Aorta (tissue), 5 donors: ENCODE results near the gene S100A2. TPM values are rescaled to one million over a fixed set of nuclear protein-coding genes. Genes with fewer than 3 reads are reported as not detected.
"Not testable (repeated sequence)": the region's sequence is repeated elsewhere in the genome, so short reads cannot be mapped to it uniquely, and the experiment has no call there.

Source experiments
- ATAC-seq: fragments of 200-7000 bp; cut with Tn5 transposase; one replicate; pipeline ENCODE4 v1.9.1; 2022; ENCODE audit warnings: moderate library complexity; ENCODE audit not compliant: low FRiP score
- DNase-seq, 2 donors: peaks; one replicate each; pipeline ENCODE4 v3.0.0-alpha.2; 2020
- H3K27ac ChIP-seq, 2 donors: one replicate each; pipeline ENCODE4 v1.5.1; 2013; ENCODE audit warnings: low read length in 2 of 2, mild to moderate bottlenecking in 2 of 2, moderate library complexity in 2 of 2, control low read depth in 1 of 2, inconsistent platforms in 1 of 2, low read depth in 1 of 2
- H3K27me3 ChIP-seq, 2 donors: one replicate each; pipeline ENCODE4 v1.6.1; 2013; ENCODE audit warnings: control low read depth in 1 of 2, low read length in 1 of 2, mild to moderate bottlenecking in 1 of 2, moderate library complexity in 1 of 2; ENCODE audit not compliant: insufficient read depth in 2 of 2, control insufficient read depth in 1 of 2
- H3K36me3 ChIP-seq, 2 donors: one replicate each; pipeline ENCODE4 v1.6.1; 2013; ENCODE audit warnings: control low read depth in 1 of 2, low read length in 1 of 2, mild to moderate bottlenecking in 1 of 2; ENCODE audit not compliant: insufficient read depth in 2 of 2, control insufficient read depth in 1 of 2
- H3K4me1 ChIP-seq, 2 donors: one replicate each; pipeline ENCODE4 v1.6.1; 2013; ENCODE audit warnings: low read length in 2 of 2, control low read depth in 1 of 2, mild to moderate bottlenecking in 1 of 2, moderate library complexity in 1 of 2; ENCODE audit not compliant: insufficient read depth in 2 of 2, control insufficient read depth in 1 of 2
- H3K4me3 ChIP-seq, 2 donors: one replicate each; pipeline ENCODE4 v1.5.1; 2013; ENCODE audit warnings: low read length in 2 of 2, control low read depth in 1 of 2, mild to moderate bottlenecking in 1 of 2
- H3K9me3 ChIP-seq: one replicate; pipeline ENCODE4 v1.6.1; 2013; ENCODE audit warnings: mild to moderate bottlenecking, low read length; ENCODE audit not compliant: control insufficient read depth
- WGBS, 2 donors: extraction: QIAGEN DNeasy Blood & Tissue Kit; methylation state at CpG; one replicate each; pipeline ENCODE4 v1.1.7; 2013; 5-methylcytosine and 5-hydroxymethylcytosine counted together
- intact Hi-C, 2 donors: fragments of 100-400 bp; cut with DNase I; formaldehyde crosslinking; loops; one replicate each; pipeline versions ENCODE4 v1.14.2 to v1.15.0; 2022
- polyA plus RNA-seq, 2 donors: library from polyadenylated mRNA; stranded (reverse); fragments of 200-250 nt; gene quantifications; one replicate each; pipeline ENCODE4 v1.2.3, GENCODE V29; 2013
- total RNA-seq, 2 donors: library from RNA; stranded (reverse); fragmentation: NEBNext Ultra II Directional; extraction: Animal tissue kit (Norgen Biotek cat#: 25700); gene quantifications; one replicate each; pipeline ENCODE4 v1.2.1, GENCODE V29; 2021
- donor health status: healthy with polysubstance abuse.
- donor health status: Bipolar disorder and iron deficiency.
- donor health status: DM: no; HTN: no; CAD: no.
- donor health status: DM: no; HTN: no; CAD: no.
- donor health status: DM: yes; HTN: yes; CAD: no.

The S100A2 gene
- total and polyA plus RNA-seq, 4 donors = 1.8 to 6.4 (median 2.0) TPM

GRCh38 chr1:153602749-153603148 lies 37.1 kb upstream of the S100A2 start:
- DNase-seq (no peak), ATAC-seq (no peak)
- 93 to 94% methylated on average over 6 of the region's 6 CpGs for WGBS, 2 donors
- H3K4me1 ChIP-seq = no peaks in the 10 kb centered on the region
- H3K4me3 ChIP-seq = no peak overlapping the region
- H3K27me3 ChIP-seq = no peaks in the 10 kb centered on the region
- H3K36me3 ChIP-seq = peaks cover 0 to 3% of the 10 kb centered on the region in 2 donors
- intact Hi-C loops = no loop called here
- no peak overlapping the region for H3K27ac ChIP-seq
- H3K9me3 ChIP-seq = no peaks in the 10 kb centered on the region

- Histone ChIP-seq H3K4me3 (no peak overlapping the region), H3K27ac (no peak overlapping the region), H3K27me3 (no peaks in the 10 kb centered on the region), H3K9me3 (no peaks in the 10 kb centered on the region), H3K36me3 (peaks cover 0 to 2% of the 10 kb centered on the region in 2 donors), H3K4me1 (no peaks in the 10 kb centered on the region)
- WGBS, 2 donors = 78 to 81% methylated on average over 7 of the region's 7 CpGs
- intact Hi-C loops = no loop called here
- ATAC-seq = no peak
- DNase-seq = no peak
Measured at GRCh38 chr1:153599847-153600246, 34.2 kb upstream of the S100A2 start.

- H3K27me3 ChIP-seq = no peaks in the 10 kb centered on the region
- no peaks in the 10 kb centered on the region for H3K4me1 ChIP-seq
- peaks cover 0 to 4% of the 10 kb centered on the region in 2 donors for H3K36me3 ChIP-seq
- WGBS, 2 donors = 84 to 86% methylated on average over 7 of the region's 7 CpGs
- no peak overlapping the region for H3K27ac ChIP-seq
- intact Hi-C loops = no loop called here
- ATAC-seq = no peak
- DNase-seq = no peak
- H3K9me3 ChIP-seq = no peaks in the 10 kb centered on the region
- no peak overlapping the region for H3K4me3 ChIP-seq
Measured at GRCh38 chr1:153598309-153599172, 32.9 kb upstream of the S100A2 start.

- Histone ChIP-seq H3K27ac (no peak overlapping the region), H3K9me3 (no peaks in the 10 kb centered on the region), H3K4me1 (no peaks in the 10 kb centered on the region), H3K36me3 (peaks cover 0 to 2% of the 10 kb centered on the region in 2 donors), H3K27me3 (no peaks in the 10 kb centered on the region), H3K4me3 (no peak overlapping the region)
- intact Hi-C loops = no loop called here
- no peak for DNase-seq
- 92 to 93% methylated on average over 6 of the region's 6 CpGs for WGBS, 2 donors
- no peak for ATAC-seq
Measured at GRCh38 chr1:153597206-153597605, 31.6 kb upstream of the S100A2 start.

GRCh38 chr1:153592748-153593147 lies 27.1 kb upstream of the S100A2 start:
- intact Hi-C loops = no loop called here
- H3K9me3 ChIP-seq = no peaks in the 10 kb centered on the region
- 27 to 39% methylated on average over 4 of the region's 4 CpGs for WGBS, 2 donors
- H3K27ac ChIP-seq = no peak overlapping the region
- H3K36me3 ChIP-seq = peaks cover 0 to 2% of the 10 kb centered on the region in 2 donors
- no peak for DNase-seq
- no peaks in the 10 kb centered on the region for H3K27me3 ChIP-seq
- no peak for ATAC-seq
- H3K4me3 ChIP-seq = no peak overlapping the region
- H3K4me1 ChIP-seq = no peaks in the 10 kb centered on the region

GRCh38 chr1:153588482-153588881 lies 22.8 kb upstream of the S100A2 start:
- DNase-seq = no peak
- intact Hi-C loops = no loop called here

GRCh38 chr1:153588033-153588432 lies 22.4 kb upstream of the S100A2 start:
- H3K27ac ChIP-seq, H3K9me3 ChIP-seq, H3K4me3 ChIP-seq, H3K27me3 ChIP-seq, intact Hi-C loops, ATAC-seq, H3K36me3 ChIP-seq, DNase-seq, H3K4me1 ChIP-seq: not testable (repeated sequence)
- 94 to 97% methylated on average over 10 of the region's 10 CpGs for WGBS, 2 donors

More at GRCh38 chr1:153588482-153588881, 22.8 kb upstream of the S100A2 start:
- ATAC-seq = no peak
- H3K9me3 ChIP-seq = no peaks in the 10 kb centered on the region
- H3K27me3 ChIP-seq = no peaks in the 10 kb centered on the region
- H3K27ac ChIP-seq = no peak overlapping the region
- no peak overlapping the region for H3K4me3 ChIP-seq
- WGBS, 2 donors = 89 to 93% methylated on average over 2 of the region's 2 CpGs
- H3K36me3 ChIP-seq = no peaks in the 10 kb centered on the region
- no peaks in the 10 kb centered on the region for H3K4me1 ChIP-seq

GRCh38 chr1:153587314-153587713 lies 21.7 kb upstream of the S100A2 start:
- Histone ChIP-seq H3K9me3 (no peaks in the 10 kb centered on the region), H3K27me3 (no peaks in the 10 kb centered on the region), H3K4me3 (no peak overlapping the region), H3K36me3 (no peaks in the 10 kb centered on the region), H3K27ac (no peak overlapping the region), H3K4me1 (no peaks in the 10 kb centered on the region)
- DNase-seq (no peak), ATAC-seq (no peak)
- intact Hi-C loops = no loop called here
- 69 to 78% methylated on average over 5 of the region's 5 CpGs for WGBS, 2 donors

GRCh38 chr1:153586347-153586746 lies 20.7 kb upstream of the S100A2 start:
- intact Hi-C loops = no loop called here
- H3K27me3 ChIP-seq = no peaks in the 10 kb centered on the region
- DNase-seq (no peak), ATAC-seq (no peak)
- H3K4me3 ChIP-seq = no peak overlapping the region
- H3K4me1 ChIP-seq = no peaks in the 10 kb centered on the region
- no peak overlapping the region for H3K27ac ChIP-seq
- H3K9me3 ChIP-seq = no peaks in the 10 kb centered on the region
- no peaks in the 10 kb centered on the region for H3K36me3 ChIP-seq
- WGBS, 2 donors = 65 to 70% methylated on average over 1 of the region's 1 CpG
